Measurements from ENCODE around the gene ANKRD33.

DNA sequence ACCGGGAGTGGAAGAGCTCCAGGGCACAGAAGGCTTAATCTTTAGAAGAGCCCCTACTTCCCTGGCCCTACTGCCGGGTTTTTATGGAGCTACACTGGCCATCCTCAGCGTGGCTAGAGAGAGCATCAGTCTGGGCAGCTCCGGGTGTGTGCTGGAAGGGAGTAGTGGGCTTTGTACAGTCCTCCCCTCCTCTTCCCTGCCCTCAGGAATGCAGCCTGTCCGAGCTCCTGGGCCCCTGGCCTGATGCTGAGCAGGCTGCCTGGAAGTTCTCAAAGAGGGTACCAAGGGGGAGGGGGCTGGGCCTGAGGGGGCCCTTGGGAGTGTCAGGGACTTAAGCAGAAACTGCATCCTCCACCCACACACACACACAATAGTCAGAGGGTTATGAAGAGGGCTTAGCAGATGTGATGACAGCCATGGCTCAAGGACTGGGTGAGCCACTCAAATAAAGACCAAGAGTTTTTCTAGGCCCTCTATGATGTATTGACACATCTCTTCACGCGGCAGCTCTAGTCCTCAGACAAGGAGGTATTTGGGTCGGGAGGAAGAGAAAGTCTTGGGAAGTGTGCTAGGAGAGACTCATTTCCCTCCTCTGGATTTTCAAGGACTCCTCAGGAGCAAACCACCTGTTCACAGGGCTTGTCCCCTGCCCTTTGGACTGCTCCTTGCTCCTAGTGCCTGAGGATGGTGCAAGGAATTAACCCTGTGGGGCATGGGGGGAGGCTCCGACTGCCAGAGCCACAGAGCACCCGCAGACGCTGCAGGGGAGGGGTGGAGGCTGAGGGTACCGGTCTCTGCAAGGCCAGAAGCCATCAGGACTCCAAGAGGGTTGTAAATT lies 22.9 kb upstream of the ANKRD33 start:
- no peak for TF ChIP-seq CTCF (IDR thresholded peaks at IDR 0.05)
- no peak for TF ChIP-seq EP300 (IDR thresholded peaks at IDR 0.05)

Data from tibial nerve (tissue), 4 donors.